HG02588 (cell line): ENCODE measurements around the gene PGS1.
"Not testable (repeated sequence)": the region's sequence is repeated elsewhere in the genome, so short reads cannot be mapped to it uniquely, and the experiment has no call there.

ENCODE experiments used
- ATAC-seq: cut with Tn5 transposase; IDR thresholded peaks from one replicate; pipeline ENCODE4 v1.9.1; 2021; ENCODE audit warnings: mild to moderate bottlenecking, moderate library complexity; ENCODE audit not compliant: unreplicated experiment

The PGS1 gene

GRCh38 chr17:78378225-78379130 is at the start of gene PGS1:
Gene PGS1 (plus strand): TSS chr17:78378649. CDS start chr17:78378666, 17 bp downstream.
- ATAC-seq, result no peak

- no peak for ATAC-seq
These were observed 49.0 kb upstream of the PGS1 start for GRCh38 chr17:78329263-78330059.

- ATAC-seq, result no peak
These were observed 47.8 kb upstream of the PGS1 start for GRCh38 chr17:78330570-78331224.

- not testable (repeated sequence) for ATAC-seq
These were observed 47.1 kb upstream of the PGS1 start for GRCh38 chr17:78331355-78331754.

- no peak for ATAC-seq
These were observed 45.5 kb upstream of the PGS1 start for GRCh38 chr17:78332991-78333390.

GRCh38 chr17:78335209-78335608 is 43.2 kb upstream of the PGS1 start:
- ATAC-seq, result no peak

GRCh38 chr17:78337244-78338109 is 41.0 kb upstream of the PGS1 start:
- peak; percentile 48 for ATAC-seq

- no peak for ATAC-seq
These were observed 39.8 kb upstream of the PGS1 start for GRCh38 chr17:78338486-78339259.

GRCh38 chr17:78340183-78340955 is 38.1 kb upstream of the PGS1 start:
- ATAC-seq, result no peak

- no peak for ATAC-seq
These were observed 36.6 kb upstream of the PGS1 start for GRCh38 chr17:78341559-78342448.

GRCh38 chr17:78342449-78343186 is 35.8 kb upstream of the PGS1 start:
- no peak for ATAC-seq

- ATAC-seq, result no peak
These were observed 35.3 kb upstream of the PGS1 start for GRCh38 chr17:78343187-78343542.

GRCh38 chr17:78343543-78344201 is 34.8 kb upstream of the PGS1 start:
- no peak for ATAC-seq

GRCh38 chr17:78344666-78345065 is 33.8 kb upstream of the PGS1 start:
- ATAC-seq, result no peak

- ATAC-seq, result no peak
These were observed 33.3 kb upstream of the PGS1 start for GRCh38 chr17:78345172-78345571.

GRCh38 chr17:78345791-78346494 is 32.5 kb upstream of the PGS1 start:
- ATAC-seq, result no peak
